BLaER1 (cell line): ENCODE data around the gene FIBCD1.

Experiments
- H3K27ac ChIP-seq: shearing (Covaris generic); formaldehyde crosslinking; 2 replicates; pipeline ENCODE4 v1.8.1; 2022
- H3K27me3 ChIP-seq: shearing (Covaris generic); formaldehyde crosslinking; 2 replicates; pipeline ENCODE4 v1.8.1; 2022
- H3K36me3 ChIP-seq: shearing (Covaris generic); formaldehyde crosslinking; 2 replicates; pipeline ENCODE4 v1.8.1; 2022
- H3K4me1 ChIP-seq: shearing (Covaris generic); formaldehyde crosslinking; 2 replicates; pipeline ENCODE4 v1.8.1; 2022
- H3K4me2 ChIP-seq: shearing (Covaris generic); formaldehyde crosslinking; 2 replicates; pipeline ENCODE4 v1.8.1; 2022
- H3K4me3 ChIP-seq: shearing (Covaris generic); formaldehyde crosslinking; 2 replicates; pipeline ENCODE4 v1.8.1; 2022
- H3K9ac ChIP-seq: shearing (Covaris generic); formaldehyde crosslinking; 2 replicates; pipeline ENCODE4 v1.8.1; 2022
- H3K9me3 ChIP-seq: shearing (Covaris generic); formaldehyde crosslinking; 2 replicates; pipeline ENCODE4 v1.8.1; 2022
- H4K20me1 ChIP-seq: shearing (Covaris generic); formaldehyde crosslinking; 2 replicates; pipeline ENCODE4 v1.8.1; 2022
- Cebpa-rat ChIP-seq: shearing (Covaris generic); IDR thresholded peaks from 2 replicates; pipeline ENCODE4 v1.8.1; 2022

Gene FIBCD1

DNA sequence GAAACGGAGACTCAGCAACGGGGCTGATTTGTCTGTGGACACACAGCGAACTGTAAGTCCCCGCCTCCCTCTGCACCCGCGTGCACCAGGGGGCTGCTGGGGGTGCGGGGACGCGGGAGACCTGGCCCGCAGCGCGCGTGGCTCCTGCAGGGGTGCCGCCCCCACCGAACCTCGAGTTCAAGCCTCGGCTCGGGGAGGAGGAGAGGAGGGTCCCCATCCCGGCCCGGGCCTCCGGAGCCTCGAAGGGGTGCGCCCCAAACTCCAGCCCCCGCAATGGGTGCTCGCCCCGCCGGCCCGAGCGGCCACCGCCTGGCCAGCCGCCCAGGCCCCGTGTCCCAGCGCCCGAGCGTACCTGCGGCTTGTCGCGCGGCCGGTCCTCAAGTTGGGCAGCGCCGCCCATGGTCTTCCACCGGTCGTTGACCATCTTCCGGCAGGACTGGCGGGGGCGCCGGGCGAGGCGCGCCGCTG lies 829 bp downstream of the FIBCD1 start:
- Histone ChIP-seq H3K27me3 (peaks cover 78% of the 10 kb centered on the region), H3K4me1 (peaks cover 64% of the 10 kb centered on the region)

DNA sequence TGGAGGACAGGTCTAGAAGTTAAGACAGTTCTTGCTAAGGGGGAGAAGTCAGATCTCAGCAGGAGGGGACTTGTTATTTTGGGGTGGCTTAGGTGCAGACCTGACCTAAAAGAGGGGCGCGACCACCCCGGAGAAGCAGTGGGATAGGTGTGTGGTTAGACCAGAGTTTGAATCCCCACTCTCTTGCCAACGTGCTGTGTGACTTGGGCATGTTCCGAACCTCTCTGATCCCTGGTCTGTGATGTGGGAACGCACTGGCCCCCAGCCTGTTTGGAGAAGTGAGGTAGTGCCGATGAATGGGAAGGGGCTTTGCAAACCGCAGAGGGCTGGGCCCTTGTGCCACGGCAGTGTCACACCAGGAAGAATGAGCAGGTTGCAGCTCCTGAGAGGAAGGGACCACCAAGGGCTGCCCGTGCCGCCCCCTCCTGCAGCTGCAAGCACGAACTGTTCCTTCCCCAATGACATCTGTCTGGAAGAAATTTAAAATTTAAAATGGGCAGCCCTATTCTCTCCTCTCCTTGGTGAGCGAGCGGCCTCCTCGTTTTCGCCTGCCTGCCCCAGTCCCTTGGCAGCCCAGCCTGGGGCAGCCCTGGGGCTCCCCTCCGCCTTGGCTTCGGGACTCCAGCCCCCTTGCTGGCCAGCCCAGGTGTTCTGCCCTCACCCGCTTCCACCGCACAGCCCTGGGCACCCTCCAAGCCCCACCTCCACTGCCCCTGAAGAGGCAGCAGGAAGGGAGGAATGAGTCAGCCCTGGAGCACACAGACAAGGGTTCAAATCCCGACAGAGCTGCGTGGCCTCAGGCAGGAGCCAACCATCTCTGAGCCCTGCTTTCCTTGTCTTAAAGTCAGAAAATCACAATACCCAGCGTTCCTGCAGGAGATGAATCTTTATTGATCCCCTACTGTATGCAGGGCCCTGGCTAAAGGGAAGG lies 1.6 kb downstream of the FIBCD1 start:
- Histone ChIP-seq H4K20me1 (peaks cover 67% of the 10 kb centered on the region), H3K27me3 (peaks cover 84% of the 10 kb centered on the region), H3K9ac (no peak overlapping the region), H3K36me3 (no peaks in the 10 kb centered on the region), H3K9me3 (no peaks in the 10 kb centered on the region), H3K27ac (no peak overlapping the region), H3K4me1 (peaks cover 72% of the 10 kb centered on the region), H3K4me2 (peak overlapping the region; percentile 99), H3K4me3 (peak overlapping the region; percentile 70)
- no peak for TF ChIP-seq Cebpa-rat

More for the DNA sequence above, 829 bp downstream of the FIBCD1 start:
- Histone ChIP-seq H3K9ac (0 out of 2 replicates have a peak overlapping the region, but pooled peaks have one; percentile 62), H3K27ac (no peak overlapping the region), H3K36me3 (no peaks in the 10 kb centered on the region), H3K4me2 (peak overlapping the region; percentile 99), H3K4me3 (peak overlapping the region; percentile 70), H3K9me3 (no peaks in the 10 kb centered on the region), H4K20me1 (peaks cover 59% of the 10 kb centered on the region)
- no peak for TF ChIP-seq Cebpa-rat

DNA sequence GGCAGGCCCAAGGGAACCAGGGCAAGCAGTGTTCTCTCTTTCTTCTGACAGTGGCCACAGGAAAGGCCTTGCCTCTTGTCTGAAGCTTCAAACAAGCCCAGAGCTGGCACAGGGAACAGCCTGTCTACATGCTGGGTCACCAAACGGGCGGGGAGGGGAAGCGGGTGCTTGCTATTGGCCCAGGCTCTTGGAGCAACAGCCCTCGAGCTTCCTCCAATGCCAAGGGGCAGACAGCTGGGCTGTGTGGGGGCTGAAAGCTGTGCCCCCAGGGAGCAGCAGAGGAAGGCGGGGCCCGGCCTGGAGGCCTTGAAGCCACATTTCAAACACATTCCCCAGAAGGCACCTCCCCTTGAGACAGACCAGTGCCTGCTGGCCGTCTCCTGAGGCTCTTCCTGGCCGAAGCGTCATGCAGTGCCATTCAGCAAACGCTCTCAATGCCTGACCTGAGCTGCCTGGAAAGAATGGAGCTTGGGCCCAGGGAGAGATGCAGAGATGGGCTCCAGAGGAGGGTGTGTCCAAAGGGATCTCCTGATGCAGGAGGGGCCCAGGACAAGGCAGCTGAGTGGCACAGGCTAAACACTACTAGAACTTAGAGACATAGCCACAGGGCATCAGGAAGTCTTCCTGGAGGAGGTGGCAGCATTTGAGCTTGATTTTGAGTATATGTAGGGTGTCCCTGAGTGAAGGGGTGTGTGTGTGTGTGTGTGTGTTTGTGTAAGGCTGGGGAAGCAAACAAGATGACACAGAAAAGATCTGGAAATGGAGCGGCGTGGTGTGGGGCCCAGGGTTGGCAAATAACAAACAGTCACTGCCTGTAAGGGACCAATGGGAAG lies 2.5 kb downstream of the FIBCD1 start:
- Histone ChIP-seq H3K4me1 (peaks cover 81% of the 10 kb centered on the region), H3K27ac (no peak overlapping the region; the same call in 1 of the 2 replicates), H3K4me2 (peak overlapping the region; percentile 99), H4K20me1 (peaks cover 76% of the 10 kb centered on the region), H3K27me3 (peaks cover 77% of the 10 kb centered on the region), H3K36me3 (no peaks in the 10 kb centered on the region), H3K9ac (no peak overlapping the region), H3K4me3 (no peak overlapping the region), H3K9me3 (no peaks in the 10 kb centered on the region)
- TF ChIP-seq Cebpa-rat, result no peak

DNA sequence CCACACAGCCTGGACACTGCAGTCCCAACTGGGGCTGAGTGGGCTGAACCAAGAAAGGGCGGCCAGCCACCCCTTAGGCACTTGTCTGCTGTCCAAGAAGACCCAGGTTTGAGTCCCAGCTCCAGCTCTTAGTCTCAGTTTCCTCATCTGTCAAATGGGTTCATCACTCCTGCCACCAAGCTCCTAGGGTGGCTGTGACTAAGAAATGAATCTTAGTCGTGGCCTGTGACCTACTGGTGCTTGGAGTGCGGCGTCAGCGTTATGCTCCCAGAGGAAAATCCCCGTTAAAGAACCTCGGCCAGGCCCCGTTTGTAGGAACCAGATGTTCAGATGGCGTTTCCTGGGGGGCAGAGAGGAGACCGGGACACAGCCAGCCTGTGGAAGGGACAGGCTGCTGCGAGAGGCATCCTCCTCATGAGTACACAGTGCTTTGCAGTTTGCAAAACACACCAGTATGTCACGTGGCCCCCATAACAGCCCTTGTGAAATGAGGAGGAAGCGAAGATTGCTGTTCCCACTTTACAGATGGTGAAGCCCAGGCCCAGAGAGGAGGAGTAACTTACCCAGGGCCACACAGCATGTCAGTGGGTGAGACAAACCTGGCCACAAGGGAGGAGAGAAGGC lies 3.3 kb downstream of the FIBCD1 start:
- Histone ChIP-seq H3K4me2 (peak overlapping the region; percentile 99), H3K27me3 (peaks cover 70% of the 10 kb centered on the region), H4K20me1 (peaks cover 74% of the 10 kb centered on the region), H3K4me3 (no peak overlapping the region), H3K27ac (no peak overlapping the region; the same call in 1 of the 2 replicates), H3K4me1 (peaks cover 89% of the 10 kb centered on the region), H3K9me3 (no peaks in the 10 kb centered on the region), H3K36me3 (no peaks in the 10 kb centered on the region), H3K9ac (no peak overlapping the region)
- no peak for TF ChIP-seq Cebpa-rat

DNA sequence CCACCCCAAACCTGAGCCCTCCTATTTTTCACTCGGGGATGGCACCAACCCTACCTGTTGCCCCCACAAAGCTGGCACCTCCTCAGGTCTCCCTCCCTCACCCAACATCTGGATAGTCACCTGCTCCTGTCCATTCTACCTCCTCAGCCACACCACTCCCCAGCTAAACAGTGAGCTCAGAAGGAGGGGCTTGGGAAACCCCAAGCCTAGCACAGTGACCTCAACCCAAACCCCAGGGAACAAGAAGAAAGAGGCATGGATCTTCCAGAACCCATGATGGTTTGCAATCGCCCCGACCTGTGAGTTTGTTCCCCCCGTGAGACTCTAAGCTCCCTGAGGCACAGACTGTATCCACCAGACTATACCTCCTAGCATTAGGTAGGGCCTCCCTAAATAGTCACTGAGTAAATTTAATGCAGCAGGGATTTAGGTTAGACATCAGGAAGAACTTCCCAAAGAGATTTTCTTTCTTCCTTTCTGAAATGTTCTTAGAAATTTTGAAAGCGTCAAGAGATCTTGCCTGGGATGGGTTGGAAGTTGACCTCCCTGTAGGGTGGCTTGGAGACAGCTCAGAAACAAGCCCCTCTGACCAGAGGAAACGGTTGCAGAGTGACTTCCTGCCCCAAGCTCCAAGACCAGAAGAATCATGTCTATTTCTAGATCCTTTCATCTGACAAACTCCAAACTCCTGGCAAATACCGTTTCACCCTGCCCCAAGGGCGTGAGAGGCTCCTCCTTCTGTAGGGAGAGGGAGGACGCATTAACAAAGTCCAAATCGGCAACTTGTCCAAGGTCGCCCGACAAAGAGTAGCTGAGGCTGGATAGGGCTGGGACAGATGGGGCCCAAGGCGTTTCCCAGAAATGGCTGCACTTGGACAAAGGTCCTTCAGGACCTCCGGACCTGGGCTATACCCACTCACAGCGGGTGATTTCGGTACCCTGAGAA lies 4.1 kb downstream of the FIBCD1 start:
- Histone ChIP-seq H3K4me1 (peaks cover 97% of the 10 kb centered on the region), H3K36me3 (no peaks in the 10 kb centered on the region), H3K9me3 (no peaks in the 10 kb centered on the region), H3K9ac (no peak overlapping the region), H3K4me2 (peak overlapping the region; percentile 99), H3K27ac (no peak overlapping the region), H3K27me3 (peaks cover 62% of the 10 kb centered on the region), H4K20me1 (peaks cover 72% of the 10 kb centered on the region), H3K4me3 (no peak overlapping the region)
- no peak for TF ChIP-seq Cebpa-rat

DNA sequence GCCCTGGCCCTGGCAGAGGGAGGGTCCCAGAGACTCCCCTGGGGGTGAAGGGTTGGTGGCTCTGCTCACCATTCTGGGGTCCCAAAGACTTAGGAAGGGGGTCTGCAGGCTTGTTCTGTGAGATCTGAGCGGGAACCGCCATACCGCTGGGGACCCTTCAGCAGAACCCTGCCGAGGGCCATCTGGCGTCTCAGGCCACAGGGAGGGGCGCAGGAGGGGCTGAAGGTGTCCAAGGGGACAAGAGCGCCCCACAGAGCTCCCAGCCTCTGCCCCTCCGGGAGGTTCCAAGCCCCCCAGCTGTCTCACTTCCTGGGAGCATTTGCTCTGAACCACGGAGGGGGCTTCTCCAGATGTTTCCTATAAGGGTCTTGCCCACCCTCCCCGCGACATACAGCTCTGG lies 4.8 kb downstream of the FIBCD1 start:
- Histone ChIP-seq H3K9me3 (no peaks in the 10 kb centered on the region), H3K36me3 (no peaks in the 10 kb centered on the region), H3K27me3 (peaks cover 55% of the 10 kb centered on the region), H3K4me3 (0 out of 2 replicates have a peak overlapping the region, but pooled peaks have one; percentile 17), H3K27ac (no peak overlapping the region), H3K4me2 (peak overlapping the region; percentile 99), H3K4me1 (peaks cover 100% of the 10 kb centered on the region), H3K9ac (no peak overlapping the region), H4K20me1 (peaks cover 73% of the 10 kb centered on the region)
- TF ChIP-seq Cebpa-rat, result no peak

DNA sequence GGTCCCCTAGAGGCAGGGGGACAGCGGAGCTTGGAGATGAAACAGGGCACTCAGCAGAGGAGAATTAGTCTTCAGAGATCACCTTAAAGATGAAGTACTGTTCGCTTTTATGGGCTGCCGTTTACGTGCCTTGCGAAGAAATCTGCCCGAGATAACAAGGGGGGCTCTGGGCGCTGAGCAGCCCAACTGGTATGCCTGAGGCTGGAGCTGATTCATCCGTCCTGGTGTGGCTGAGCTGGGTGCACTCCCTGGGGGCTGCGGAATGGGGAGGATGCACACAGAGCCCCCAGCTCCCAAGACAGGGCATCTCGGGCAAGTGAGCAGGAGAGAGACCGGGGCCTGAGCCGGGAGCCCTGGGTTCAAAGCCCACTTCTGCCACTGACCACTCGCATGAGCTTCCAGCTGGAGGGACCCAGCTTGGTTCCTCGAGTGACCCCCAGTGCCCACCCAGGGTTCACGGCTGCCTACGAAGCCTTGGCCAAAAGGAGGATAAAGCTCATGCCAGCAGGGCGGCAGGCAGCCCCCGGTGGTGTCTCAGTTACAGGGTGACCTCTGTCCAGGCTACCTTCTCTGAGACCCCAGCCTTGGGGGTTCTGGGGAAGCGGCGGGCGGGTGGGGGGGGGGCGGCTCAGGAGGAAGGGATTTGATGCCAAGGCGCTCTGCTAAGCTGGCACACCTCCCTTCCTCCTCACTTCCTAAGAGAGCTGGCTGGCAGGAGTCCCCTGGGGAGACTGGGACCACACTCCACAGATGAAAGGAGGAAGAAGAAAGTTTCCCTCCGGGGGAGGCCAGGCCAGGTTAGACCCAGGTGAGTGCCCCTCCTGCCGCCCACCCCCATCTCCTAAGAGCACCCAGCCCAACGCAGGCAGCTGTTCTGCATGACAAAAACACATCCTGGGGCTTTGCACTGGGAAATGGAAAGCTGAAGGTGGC lies 5.7 kb downstream of the FIBCD1 start:
- H3K4me2 ChIP-seq, result peak overlapping the region; percentile 99
- TF ChIP-seq Cebpa-rat, result no peak
- peaks cover 46% of the 10 kb centered on the region for H3K27me3 ChIP-seq
- H3K36me3 ChIP-seq, result no peaks in the 10 kb centered on the region
- H3K27ac ChIP-seq, result no peak overlapping the region
- H4K20me1 ChIP-seq, result peaks cover 66% of the 10 kb centered on the region
- no peak overlapping the region for H3K9ac ChIP-seq
- no peaks in the 10 kb centered on the region for H3K9me3 ChIP-seq
- H3K4me1 ChIP-seq, result peaks cover 100% of the 10 kb centered on the region
- 0 out of 2 replicates have a peak overlapping the region, but pooled peaks have one; percentile 17 for H3K4me3 ChIP-seq
